Neural progenitor cell (in vitro differentiated cells): Measurements from ENCODE around the gene GPR82. TPM values are rescaled to one million over a fixed set of nuclear protein-coding genes. Genes with fewer than 3 reads are reported as not detected.

Source experiments
- DNase-seq: peaks from one replicate; pipeline ENCODE4 v3.0.0-alpha.2; 2016; ENCODE audit warnings: low spot score
- H2AFZ ChIP-seq: fragments of 200-600 bp; sonication (generic); replicated peaks from 2 replicates; pipeline ENCODE4 v1.6.1; 2016; ENCODE audit warnings: antibody characterized with exemption
- H3F3A ChIP-seq: fragments of 200-600 bp; sonication (generic); 2 replicates; pipeline ENCODE4 v1.6.1; 2016; ENCODE audit warnings: antibody characterized with exemption, low read depth
- H3K27ac ChIP-seq: fragments of 200-600 bp; sonication (generic); 2 replicates; pipeline ENCODE4 v1.5.1; 2016; ENCODE audit warnings: mild to moderate bottlenecking
- H3K27me3 ChIP-seq: fragments of 200-600 bp; sonication (generic); 2 replicates; pipeline ENCODE4 v1.6.1; 2016; ENCODE audit warnings: mild to moderate bottlenecking, moderate library complexity
- H3K36me3 ChIP-seq: fragments of 200-600 bp; sonication (generic); 2 replicates; pipeline ENCODE4 v1.5.1; 2016
- H3K4me1 ChIP-seq: fragments of 200-600 bp; sonication (generic); 2 replicates; pipeline ENCODE4 v1.6.1; 2016; ENCODE audit warnings: mixed run types
- H3K4me2 ChIP-seq: fragments of 200-600 bp; sonication (generic); 2 replicates; pipeline ENCODE4 v1.6.1; 2016
- H3K4me3 ChIP-seq: fragments of 200-600 bp; sonication (generic); 2 replicates; pipeline ENCODE4 v1.5.1; 2016
- H3K79me2 ChIP-seq: fragments of 200-600 bp; sonication (generic); 2 replicates; pipeline ENCODE4 v1.6.1; 2016; ENCODE audit warnings: low read depth
- H3K9ac ChIP-seq: fragments of 200-600 bp; sonication (generic); 2 replicates; pipeline ENCODE4 v1.6.1; 2016
- H3K9me3 ChIP-seq: fragments of 200-600 bp; sonication (generic); 2 replicates; pipeline ENCODE4 v1.5.1; 2016; ENCODE audit warnings: low read depth
- H4K20me1 ChIP-seq: fragments of 200-600 bp; sonication (generic); 2 replicates; pipeline ENCODE4 v1.6.1; 2016; ENCODE audit warnings: low read depth
- H3K27ac Mint-ChIP-seq: 3 replicates; pipeline ENCODE4 v1.8.0; 2021; ENCODE audit warnings: mixed read lengths
- H3K27me3 Mint-ChIP-seq: 2 replicates; pipeline ENCODE4 v1.8.0; 2022; ENCODE audit warnings: low read depth, mild to moderate bottlenecking, inconsistent platforms, moderate library complexity, mixed read lengths; ENCODE audit not compliant: insufficient read depth
- H3K36me3 Mint-ChIP-seq: 3 replicates; pipeline ENCODE4 v1.8.0; 2021; ENCODE audit warnings: mixed read lengths
- H3K4me1 Mint-ChIP-seq: 3 replicates; pipeline ENCODE4 v1.8.0; 2021; ENCODE audit warnings: mixed read lengths
- H3K4me3 Mint-ChIP-seq: 3 replicates; pipeline ENCODE4 v1.8.0; 2021; ENCODE audit warnings: mild to moderate bottlenecking, moderate library complexity, mixed read lengths
- H3K9me3 Mint-ChIP-seq: 3 replicates; pipeline ENCODE4 v1.8.0; 2020; ENCODE audit warnings: mixed read lengths
- EZH2 ChIP-seq: fragments of 200-600 bp; sonication (generic); IDR thresholded peaks from 2 replicates; pipeline ENCODE4 v1.6.1; 2017; ENCODE audit warnings: antibody characterized with exemption, mild to moderate bottlenecking, moderate library complexity
- EZH2phosphoT487 ChIP-seq: fragments of 200-600 bp; sonication (generic); IDR thresholded peaks from 2 replicates; pipeline ENCODE4 v1.6.1; 2017; ENCODE audit warnings: antibody characterized with exemption
- total RNA-seq: library from RNA; depleted of rRNA; stranded (reverse); fragments of >200 nt; gene quantifications from 2 replicates; pipeline ENCODE4 v1.2.3, GENCODE V29; 2015; ENCODE audit warnings: low replicate concordance
- TF ChIP-seq, protein P1 (sequence below): fragments of 200-600 bp; sonication (generic); IDR thresholded peaks from 2 replicates; pipeline ENCODE4 v1.5.1; 2017; ENCODE audit warnings: antibody characterized with exemption, mild to moderate bottlenecking

GPR82 gene
- total RNA-seq, 1 donor from 2014 or later: not detected

GRCh38 chrX:41750716-41751115 lies 26.7 kb downstream of the GPR82 start:
- H2AFZ ChIP-seq: no peak overlapping the region
- Mint-ChIP-seq H3K27ac (no peak overlapping the region), H3K9me3 (no peaks in the 10 kb centered on the region), H3K27me3 (no peaks in the 10 kb centered on the region), H3K36me3 (no peaks in the 10 kb centered on the region), H3K4me1 (no peaks in the 10 kb centered on the region), H3K4me3 (no peak overlapping the region)
- no peaks in the 10 kb centered on the region for H3K27me3 ChIP-seq
- no peak for DNase-seq
- TF ChIP-seq EZH2phosphoT487 (no peak), EZH2 (no peak)
- TF ChIP-seq, protein P1, sequence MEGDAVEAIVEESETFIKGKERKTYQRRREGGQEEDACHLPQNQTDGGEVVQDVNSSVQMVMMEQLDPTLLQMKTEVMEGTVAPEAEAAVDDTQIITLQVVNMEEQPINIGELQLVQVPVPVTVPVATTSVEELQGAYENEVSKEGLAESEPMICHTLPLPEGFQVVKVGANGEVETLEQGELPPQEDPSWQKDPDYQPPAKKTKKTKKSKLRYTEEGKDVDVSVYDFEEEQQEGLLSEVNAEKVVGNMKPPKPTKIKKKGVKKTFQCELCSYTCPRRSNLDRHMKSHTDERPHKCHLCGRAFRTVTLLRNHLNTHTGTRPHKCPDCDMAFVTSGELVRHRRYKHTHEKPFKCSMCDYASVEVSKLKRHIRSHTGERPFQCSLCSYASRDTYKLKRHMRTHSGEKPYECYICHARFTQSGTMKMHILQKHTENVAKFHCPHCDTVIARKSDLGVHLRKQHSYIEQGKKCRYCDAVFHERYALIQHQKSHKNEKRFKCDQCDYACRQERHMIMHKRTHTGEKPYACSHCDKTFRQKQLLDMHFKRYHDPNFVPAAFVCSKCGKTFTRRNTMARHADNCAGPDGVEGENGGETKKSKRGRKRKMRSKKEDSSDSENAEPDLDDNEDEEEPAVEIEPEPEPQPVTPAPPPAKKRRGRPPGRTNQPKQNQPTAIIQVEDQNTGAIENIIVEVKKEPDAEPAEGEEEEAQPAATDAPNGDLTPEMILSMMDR: no peak
- H3K79me2 ChIP-seq: peaks cover 7% of the 10 kb centered on the region
- H3K9ac ChIP-seq: no peak overlapping the region
- no peaks in the 10 kb centered on the region for H4K20me1 ChIP-seq
- H3F3A ChIP-seq: peaks cover 4% of the 10 kb centered on the region
- no peaks in the 10 kb centered on the region for H3K9me3 ChIP-seq
- H3K4me3 ChIP-seq: no peak overlapping the region
- H3K4me2 ChIP-seq: no peak overlapping the region
- no peaks in the 10 kb centered on the region for H3K4me1 ChIP-seq
- peaks cover 3% of the 10 kb centered on the region for H3K36me3 ChIP-seq
- H3K27ac ChIP-seq: no peak overlapping the region

- Histone ChIP-seq H4K20me1 (no peaks in the 10 kb centered on the region), H2AFZ (no peak overlapping the region), H3K36me3 (peaks cover 3% of the 10 kb centered on the region), H3K4me1 (no peaks in the 10 kb centered on the region), H3K79me2 (peaks cover 10% of the 10 kb centered on the region), H3K27ac (no peak overlapping the region), H3F3A (no peaks in the 10 kb centered on the region), H3K9ac (no peak overlapping the region), H3K27me3 (no peaks in the 10 kb centered on the region), H3K4me3 (no peak overlapping the region), H3K9me3 (peaks cover 3% of the 10 kb centered on the region), H3K4me2 (no peak overlapping the region)
- H3K9me3 Mint-ChIP-seq: no peaks in the 10 kb centered on the region
- no peak overlapping the region for H3K4me3 Mint-ChIP-seq
- no peaks in the 10 kb centered on the region for H3K4me1 Mint-ChIP-seq
- TF ChIP-seq EZH2 (no peak), EZH2phosphoT487 (no peak)
- TF ChIP-seq, protein P1: no peak
- H3K27ac Mint-ChIP-seq: no peak overlapping the region
- DNase-seq: no peak
- no peaks in the 10 kb centered on the region for H3K27me3 Mint-ChIP-seq
- no peaks in the 10 kb centered on the region for H3K36me3 Mint-ChIP-seq
These were observed 34.4 kb downstream of the GPR82 start for GRCh38 chrX:41758401-41758800.

- H3K4me3 Mint-ChIP-seq: no peak overlapping the region
- H3K9ac ChIP-seq: no peak overlapping the region
- H3K27ac ChIP-seq: no peak overlapping the region
- no peak overlapping the region for H3K27ac Mint-ChIP-seq
- H3K4me3 ChIP-seq: no peak overlapping the region
- no peak overlapping the region for H2AFZ ChIP-seq
- H3K9me3 ChIP-seq: peaks cover 3% of the 10 kb centered on the region
- H3K36me3 ChIP-seq: peaks cover 3% of the 10 kb centered on the region
- no peaks in the 10 kb centered on the region for H3K4me1 ChIP-seq
- no peaks in the 10 kb centered on the region for H3K9me3 Mint-ChIP-seq
- no peaks in the 10 kb centered on the region for H3K36me3 Mint-ChIP-seq
- no peaks in the 10 kb centered on the region for H3K4me1 Mint-ChIP-seq
- H3K27me3 Mint-ChIP-seq: no peaks in the 10 kb centered on the region
- no peak overlapping the region for H3K4me2 ChIP-seq
- TF ChIP-seq EZH2: no peak
- TF ChIP-seq, protein P1: peak; percentile 71
- no peaks in the 10 kb centered on the region for H4K20me1 ChIP-seq
- H3F3A ChIP-seq: no peaks in the 10 kb centered on the region
- H3K79me2 ChIP-seq: peaks cover 10% of the 10 kb centered on the region
- no peaks in the 10 kb centered on the region for H3K27me3 ChIP-seq
- DNase-seq: peak; percentile 43
These were observed 35.8 kb downstream of the GPR82 start for GRCh38 chrX:41759817-41760216.
